CD14-positive monocyte (primary cell): ENCODE results near the gene COG6. TPM values are rescaled to one million over a fixed set of nuclear protein-coding genes. Genes with fewer than 3 reads are reported as not detected.
A peak's percentile ranks its signal among the peaks of the same experiment; 100 is the strongest.

Source experiments
- DNase-seq, 3 donors: peaks; one replicate each; pipeline ENCODE4 v3.0.0-alpha.2; 2011 to 2022
- H2AFZ ChIP-seq: 2 replicates; pipeline ENCODE4 v1.6.0; 2012; ENCODE audit warnings: mild to moderate bottlenecking, low read depth, low read length, inconsistent platforms; ENCODE audit not compliant: insufficient read depth, poor library complexity, severe bottlenecking
- H3K27ac ChIP-seq, 2 donors: 1 replicate in 1 of 2; 2 replicates in 1 of 2; pipeline ENCODE4 v1.5.1; 2012 to 2013; ENCODE audit warnings: low read length in 2 of 2, control low read depth in 1 of 2, inconsistent platforms in 1 of 2, low read depth in 1 of 2, mild to moderate bottlenecking in 1 of 2
- H3K27me3 ChIP-seq, 2 donors: one replicate each; pipeline versions ENCODE4 v1.6.0 to v1.6.1; 2011 to 2013; ENCODE audit warnings: low read length in 2 of 2; ENCODE audit not compliant: control insufficient read depth in 2 of 2, insufficient read depth in 2 of 2
- H3K36me3 ChIP-seq, 2 donors: replicated peaks in 1 of 2; 1 replicate in 1 of 2; 2 replicates in 1 of 2; pipeline versions ENCODE4 v1.5.1 to v1.6.1; 2012 to 2013; ENCODE audit warnings: low read length in 2 of 2, control low read depth in 1 of 2, inconsistent platforms in 1 of 2, mild to moderate bottlenecking in 1 of 2; ENCODE audit not compliant: insufficient read depth in 2 of 2, control insufficient read depth in 1 of 2
- H3K4me1 ChIP-seq, 2 donors: 1 replicate in 1 of 2; 2 replicates in 1 of 2; pipeline versions ENCODE4 v1.5.1 to v1.6.1; 2012 to 2013; ENCODE audit warnings: low read length in 2 of 2, control low read depth in 1 of 2, inconsistent platforms in 1 of 2, mild to moderate bottlenecking in 1 of 2, moderate library complexity in 1 of 2; ENCODE audit not compliant: insufficient read depth in 2 of 2, control insufficient read depth in 1 of 2
- H3K4me2 ChIP-seq: replicated peaks from 2 replicates; pipeline ENCODE3; 2012; ENCODE audit warnings: low read length, moderate library complexity, mild to moderate bottlenecking; ENCODE audit not compliant: poor library complexity, severe bottlenecking; ENCODE audit errors: extremely low read depth
- H3K4me3 ChIP-seq, 3 experiments: fragments of 200-600 bp in 1 of 3; sonication (generic) in 1 of 3; replicated peaks in 1 of 3; 1 replicate in 2 of 3; 2 replicates in 1 of 3; pipeline ENCODE4 v1.5.1; 2011 to 2013; ENCODE audit warnings: low read length in 3 of 3, mild to moderate bottlenecking in 3 of 3, control low read depth in 2 of 3, low read depth in 2 of 3, inconsistent platforms in 1 of 3, moderate library complexity in 1 of 3
- H3K79me2 ChIP-seq: 2 replicates; pipeline ENCODE4 v1.6.0; 2012; ENCODE audit warnings: mild to moderate bottlenecking, control low read depth, inconsistent platforms, low read length, moderate library complexity; ENCODE audit not compliant: insufficient read depth
- H3K9ac ChIP-seq: 2 replicates; pipeline ENCODE4 v1.6.0; 2017; ENCODE audit warnings: low read length, mild to moderate bottlenecking; ENCODE audit not compliant: insufficient read depth, poor library complexity, severe bottlenecking
- H3K9me3 ChIP-seq, 2 donors: replicated peaks in 1 of 2; 1 replicate in 1 of 2; 2 replicates in 1 of 2; pipeline versions ENCODE4 v1.5.1 to v1.6.1; 2012 to 2013; ENCODE audit warnings: low read length in 2 of 2, control low read depth in 1 of 2; ENCODE audit not compliant: control insufficient read depth in 1 of 2, insufficient read depth in 1 of 2
- H4K20me1 ChIP-seq: 2 replicates; pipeline ENCODE4 v1.6.0; 2012; ENCODE audit warnings: mild to moderate bottlenecking, low read length, control low read depth, moderate library complexity; ENCODE audit not compliant: insufficient read depth
- H3K27ac Mint-ChIP-seq, 7 donors: one replicate each; pipeline ENCODE4 v1.8.0; 2020; ENCODE audit warnings: mild to moderate bottlenecking in 7 of 7, mixed read lengths in 7 of 7, moderate library complexity in 6 of 7, inconsistent platforms in 2 of 7
- H3K27me3 Mint-ChIP-seq, 3 donors: one replicate each; pipeline ENCODE4 v1.8.0; 2021 to 2022; ENCODE audit warnings: low read depth in 3 of 3, mild to moderate bottlenecking in 3 of 3, mixed read lengths in 3 of 3, moderate library complexity in 3 of 3, inconsistent platforms in 1 of 3
- H3K36me3 Mint-ChIP-seq, 2 donors: one replicate each; pipeline ENCODE4 v1.8.0; 2020; ENCODE audit warnings: mixed read lengths in 2 of 2, inconsistent platforms in 1 of 2, mild to moderate bottlenecking in 1 of 2
- H3K4me1 Mint-ChIP-seq: one replicate; pipeline ENCODE4 v1.8.0; 2020; ENCODE audit warnings: mild to moderate bottlenecking, mixed read lengths
- H3K4me3 Mint-ChIP-seq, 2 donors: one replicate each; pipeline ENCODE4 v1.8.0; 2020; ENCODE audit warnings: mild to moderate bottlenecking in 2 of 2, mixed read lengths in 2 of 2, moderate library complexity in 1 of 2
- H3K9me3 Mint-ChIP-seq, 7 donors: one replicate each; pipeline ENCODE4 v1.8.0; 2020 to 2022; ENCODE audit warnings: mixed read lengths in 7 of 7, mild to moderate bottlenecking in 6 of 7, moderate library complexity in 6 of 7, inconsistent platforms in 2 of 7
- CTCF ChIP-seq: fragments of 200-600 bp; IDR thresholded peaks from one replicate; pipeline ENCODE4 v1.8.0; 2022; ENCODE audit warnings: antibody characterized with exemption, mild to moderate bottlenecking
- WGBS: methylation state at CpG from one replicate; pipeline ENCODE4 v1.1.5; 2013; ENCODE audit warnings: missing lambda C conversion rate; ENCODE audit not compliant: insufficient coverage; 5-methylcytosine and 5-hydroxymethylcytosine counted together
- intact Hi-C, 2 donors: fragments of 100-400 bp; cut with micrococcal nuclease; formaldehyde crosslinking; loops; one replicate each; pipeline versions ENCODE4 v1.15.0 to v1.15.1; 2023
- polyA plus RNA-seq, 3 donors: library from polyadenylated mRNA; depleted of rRNA in 1 of 3; unstranded in 2 of 3; stranded (reverse) in 1 of 3; fragments of 300-500 nt in 2 of 3; fragments of >200 nt in 1 of 3; fragmentation: Illumina TruSeq in 2 of 3; gene quantifications; 1 replicate in 2 of 3; 2 replicates in 1 of 3; pipeline ENCODE4 v1.2.3, GENCODE V29; 2012 to 2021

COG6 gene
- polyA plus RNA-seq, 3 donors = 3.9 to 11.0 (median 8.4) TPM

GRCh38 chr13:39675904-39676303 lies 20.4 kb downstream of the COG6 start:
- H2AFZ ChIP-seq = no peak overlapping the region
- no peaks in the 10 kb centered on the region for H3K4me1 ChIP-seq
- no peak overlapping the region for H3K9ac ChIP-seq
- no peaks in the 10 kb centered on the region for H3K79me2 ChIP-seq
- H3K9me3 ChIP-seq = no peaks in the 10 kb centered on the region
- no peaks in the 10 kb centered on the region for H4K20me1 ChIP-seq
- H3K27ac Mint-ChIP-seq = no peak overlapping the region
- H3K27me3 ChIP-seq = no peaks in the 10 kb centered on the region
- no peak overlapping the region for H3K4me3 ChIP-seq
- H3K4me1 Mint-ChIP-seq = no peaks in the 10 kb centered on the region
- TF ChIP-seq CTCF = no peak
- no peaks in the 10 kb centered on the region for H3K27me3 Mint-ChIP-seq
- H3K36me3 ChIP-seq = peaks cover 23 to 30% of the 10 kb centered on the region in 2 donors
- H3K27ac ChIP-seq = no peak overlapping the region
- no CpG with 5 or more reads among the region's 3 CpGs for WGBS
- H3K4me2 ChIP-seq = no peak overlapping the region
- intact Hi-C loops = no loop called here
- peaks cover 0 to 4% (median 0%) of the 10 kb centered on the region in 7 donors for H3K9me3 Mint-ChIP-seq
- peaks cover 31 to 34% of the 10 kb centered on the region in 2 donors for H3K36me3 Mint-ChIP-seq
- H3K4me3 Mint-ChIP-seq = no peak overlapping the region
- DNase-seq = no peak

GRCh38 chr13:39676315-39676876 lies 20.9 kb downstream of the COG6 start:
- Histone ChIP-seq H3K4me1 (no peaks in the 10 kb centered on the region), H3K27me3 (no peaks in the 10 kb centered on the region), H4K20me1 (no peaks in the 10 kb centered on the region), H3K4me3 (no peak overlapping the region), H2AFZ (no peak overlapping the region), H3K79me2 (no peaks in the 10 kb centered on the region), H3K9ac (no peak overlapping the region), H3K9me3 (no peaks in the 10 kb centered on the region), H3K4me2 (no peak overlapping the region), H3K27ac (no peak overlapping the region), H3K36me3 (peaks cover 23 to 34% of the 10 kb centered on the region in 2 donors)
- Mint-ChIP-seq H3K36me3 (peaks cover 33 to 35% of the 10 kb centered on the region in 2 donors), H3K9me3 (peaks cover 0 to 4% (median 0%) of the 10 kb centered on the region in 7 donors), H3K27ac (no peak overlapping the region), H3K4me3 (no peak overlapping the region), H3K4me1 (no peaks in the 10 kb centered on the region), H3K27me3 (no peaks in the 10 kb centered on the region)
- no CpG with 5 or more reads among the region's 1 CpG for WGBS
- peak in 2 of 3 donors; percentile 21 to 45 for DNase-seq
- peak; percentile 65 for TF ChIP-seq CTCF
- intact Hi-C loops = no loop called here
